ENCODE data around the gene MMAB.

GRCh38 chr12:109563291-109564284, 9.7 kb downstream of the MMAB start:
- TF ChIP-seq ELF1 (IDR thresholded peaks at IDR 0.05; ENCODE audit: borderline replicate concordance, low read depth) (no peak), SP1 (IDR thresholded peaks at IDR 0.05; ENCODE audit: low read depth) (no peak)
